Measurements from ENCODE around the gene MYMX.
"Not testable (repeated sequence)": the region's sequence is repeated elsewhere in the genome, so short reads cannot be mapped to it uniquely, and the experiment has no call there.

Gene MYMX

GRCh38 chr6:44229376-44230033 lies 12.8 kb downstream of the MYMX start:
- peaks cover 6% of the 10 kb centered on the region for H3K27me3 Mint-ChIP-seq (ENCODE audit: low read depth)

GRCh38 chr6:44230034-44230675 lies 13.4 kb downstream of the MYMX start:
- no peaks in the 10 kb centered on the region for H3K36me3 Mint-ChIP-seq (ENCODE audit: low read depth)
- H3K9me3 Mint-ChIP-seq: no peaks in the 10 kb centered on the region
- H3K4me3 Mint-ChIP-seq: no peak overlapping the region
- H3K4me1 Mint-ChIP-seq: peaks cover 66% of the 10 kb centered on the region
- no peak for TF ChIP-seq CTCF (IDR thresholded peaks at IDR 0.05; ENCODE audit: unreplicated experiment in 3 of 3)
- peaks cover 3% of the 10 kb centered on the region for H3K27me3 Mint-ChIP-seq (ENCODE audit: low read depth)
- H3K27ac Mint-ChIP-seq: no peak overlapping the region

More at GRCh38 chr6:44229376-44230033, 12.8 kb downstream of the MYMX start:
- no peaks in the 10 kb centered on the region for H3K9me3 Mint-ChIP-seq
- no peak for TF ChIP-seq CTCF (IDR thresholded peaks at IDR 0.05; ENCODE audit: unreplicated experiment in 3 of 3)
- no peaks in the 10 kb centered on the region for H3K36me3 Mint-ChIP-seq (ENCODE audit: low read depth)
- H3K4me3 Mint-ChIP-seq: peak overlapping the region in 1 of 3 experiments; percentile 17
- peaks cover 66% of the 10 kb centered on the region for H3K4me1 Mint-ChIP-seq
- H3K27ac Mint-ChIP-seq: peak overlapping the region; percentile 48 to 67 (median 57)

- not testable (repeated sequence) for H3K36me3 Mint-ChIP-seq (ENCODE audit: low read depth); H3K4me3 Mint-ChIP-seq; H3K9me3 Mint-ChIP-seq; H3K27me3 Mint-ChIP-seq (ENCODE audit: low read depth)
- Mint-ChIP-seq H3K4me1 (peaks cover 61% of the 10 kb centered on the region), H3K27ac (peak overlapping the region in 1 of 3 experiments; percentile 36)
Measured at GRCh38 chr6:44231426-44231825, 14.7 kb downstream of the MYMX start.

GRCh38 chr6:44232676-44233566 lies 16.2 kb downstream of the MYMX start:
- H3K36me3 Mint-ChIP-seq (ENCODE audit: low read depth): no peaks in the 10 kb centered on the region
- H3K4me3 Mint-ChIP-seq: no peak overlapping the region
- peaks cover 53% of the 10 kb centered on the region for H3K4me1 Mint-ChIP-seq
- no peaks in the 10 kb centered on the region for H3K9me3 Mint-ChIP-seq
- no peak for TF ChIP-seq CTCF (IDR thresholded peaks at IDR 0.05; ENCODE audit: unreplicated experiment in 3 of 3)
- peak overlapping the region in 1 of 3 experiments; percentile 90 for H3K27ac Mint-ChIP-seq
- peaks cover 3% of the 10 kb centered on the region for H3K27me3 Mint-ChIP-seq (ENCODE audit: low read depth)

- peaks cover 3% of the 10 kb centered on the region for H3K27me3 Mint-ChIP-seq (ENCODE audit: low read depth)
- peak overlapping the region; percentile 90 to 91 (median 91) for H3K27ac Mint-ChIP-seq
- no peak for TF ChIP-seq CTCF (IDR thresholded peaks at IDR 0.05; ENCODE audit: unreplicated experiment in 3 of 3)
- H3K4me3 Mint-ChIP-seq: no peak overlapping the region
- H3K4me1 Mint-ChIP-seq: peaks cover 54% of the 10 kb centered on the region
- no peaks in the 10 kb centered on the region for H3K9me3 Mint-ChIP-seq
- no peaks in the 10 kb centered on the region for H3K36me3 Mint-ChIP-seq (ENCODE audit: low read depth)
Measured at GRCh38 chr6:44233567-44234100, 16.9 kb downstream of the MYMX start.

All from nephron (organoid).